A549 (cell line): ENCODE data around the gene MAN2C1. TPM values are rescaled to one million over a fixed set of nuclear protein-coding genes. Genes with fewer than 3 reads are reported as not detected.
"Not testable (repeated sequence)": the region's sequence is repeated elsewhere in the genome, so short reads cannot be mapped to it uniquely, and the experiment has no call there.

Experiments
- ATAC-seq, 2 experiments: fragments of 200-7000 bp in 1 of 2; fragments of >200 bp in 1 of 2; cut with Nextera tagmentation in 1 of 2; cut with Tn5 transposase in 1 of 2; 3 replicates each; pipeline versions ENCODE4 v1.8.0 to v1.9.1; 2018 to 2020; ENCODE audit warnings: mild to moderate bottlenecking in 1 of 2, moderate library complexity in 1 of 2
- CTCF ChIA-PET: fragments of 300-600 bp; sonication (Branson Sonifier 250); formaldehyde crosslinking; extraction: SDS; loops from one replicate; lab custom pipeline; 2021; ENCODE audit warnings: antibody characterized with exemption, inconsistent platforms; lab: Yijun Ruan, JAX
- POLR2A ChIA-PET: fragments of 350-600 bp; formaldehyde crosslinking; extraction: SDS; loops from one replicate; lab custom pipeline; 2021; ENCODE audit warnings: antibody characterized with exemption, inconsistent platforms; lab: Yijun Ruan, JAX
- DNase-seq, 2 experiments: peaks; one replicate each; pipeline versions ENCODE4 v3.0.0 to v3.0.0-alpha.2; 2011 to 2016; ENCODE audit warnings: low read depth in 1 of 2, low spot score in 1 of 2
- FAIRE-seq: peaks from 2 replicates; lab custom pipeline; 2011; peaks lifted over from hg19 to GRCh38; lab: Jason Lieb, UNC
- H3K27ac ChIP-seq, 2 experiments: fragments of >200 bp; sonication (Bioruptor Twin); formaldehyde crosslinking; 3 replicates each; pipeline ENCODE4 v1.5.1; 2016 to 2017
- H3K4me1 ChIP-seq: fragments of >200 bp; sonication (Bioruptor Twin); formaldehyde crosslinking; 3 replicates; pipeline ENCODE4 v1.6.1; 2016
- H3K4me2 ChIP-seq: fragments of >200 bp; sonication (Bioruptor Twin); formaldehyde crosslinking; 3 replicates; pipeline ENCODE4 v1.6.1; 2016
- H3K4me3 ChIP-seq: fragments of >200 bp; sonication (Bioruptor Twin); formaldehyde crosslinking; 3 replicates; pipeline ENCODE4 v1.5.1; 2016
- H3K9me3 ChIP-seq: fragments of >200 bp; sonication (Bioruptor Twin); formaldehyde crosslinking; 3 replicates; pipeline ENCODE4 v1.6.1; 2016
- EP300 ChIP-seq, 2 experiments: fragments of >200 bp; sonication (Bioruptor Twin); formaldehyde crosslinking; IDR thresholded peaks; 2 replicates in 1 of 2; 3 replicates in 1 of 2; pipeline ENCODE4 v1.6.1; 2016 to 2017
- FOXS1 ChIP-seq: fragments of 250-450 bp; sonication (Bioruptor Pico); IDR thresholded peaks from 2 replicates; pipeline ENCODE4 v1.5.0; 2020; ENCODE audit warnings: mild to moderate bottlenecking, moderate library complexity
- HOXB13 ChIP-seq: fragments of 250-450 bp; sonication (Bioruptor Pico); IDR thresholded peaks from 2 replicates; pipeline ENCODE4 v1.5.0; 2020; ENCODE audit warnings: low read depth, mild to moderate bottlenecking, moderate library complexity
- KDM1A ChIP-seq: fragments of 200-600 bp; sonication (generic); IDR thresholded peaks from 2 replicates; pipeline ENCODE4 v1.6.1; 2016; ENCODE audit warnings: low read depth, mild to moderate bottlenecking
- MAFK ChIP-seq: fragments of 450-650 bp; IDR thresholded peaks from 2 replicates; pipeline ENCODE4 v1.6.1; 2014; ENCODE audit not compliant: partially characterized antibody
- MAZ ChIP-seq: fragments of 150-350 bp; IDR thresholded peaks from 2 replicates; pipeline ENCODE4 v1.6.1; 2014; ENCODE audit warnings: antibody characterized with exemption, low read depth, low read length, borderline replicate concordance
- NFE2L2 ChIP-seq: fragments of 150-350 bp; conservative IDR thresholded peaks from 2 replicates; pipeline ENCODE4 v1.6.1; 2014; ENCODE audit warnings: low read length
- NPAS2 ChIP-seq: fragments of 250-450 bp; sonication (Bioruptor Pico); IDR thresholded peaks from 2 replicates; pipeline ENCODE4 v1.8.0; 2022; ENCODE audit warnings: mild to moderate bottlenecking, moderate library complexity, borderline replicate concordance
- RFX5 ChIP-seq: fragments of 450-650 bp; IDR thresholded peaks from 2 replicates; pipeline ENCODE4 v1.7.1; 2014; ENCODE audit warnings: antibody characterized with exemption, mild to moderate bottlenecking, moderate library complexity
- RNF2 ChIP-seq: fragments of 200-600 bp; sonication (generic); IDR thresholded peaks from 2 replicates; pipeline ENCODE4 v1.6.1; 2016; ENCODE audit warnings: low read depth, mild to moderate bottlenecking, antibody characterized with exemption, moderate library complexity, borderline replicate concordance
- TP53 ChIP-seq: fragments of 250-450 bp; sonication (Bioruptor Pico); IDR thresholded peaks from 2 replicates; pipeline ENCODE4 v1.5.0; 2021; ENCODE audit warnings: mild to moderate bottlenecking, moderate library complexity
- WGBS: methylation state at CpG from one replicate; pipeline ENCODE4 v1.1.6; 2017; ENCODE audit errors: missing lambda C conversion rate; 5-methylcytosine and 5-hydroxymethylcytosine counted together
- polyA plus RNA-seq, 4 experiments: library from polyadenylated mRNA; depleted of rRNA in 3 of 4; stranded (reverse); fragments of >200 nt; fragmentation: RNase III in 1 of 4; extraction: RNeasy Plus Mini Kit Qiagen cat#74134 plus additional on column Dnase treatment in 1 of 4; gene quantifications; 2 replicates in 3 of 4; 3 replicates in 1 of 4; pipeline ENCODE4 v1.2.3, GENCODE V29; 2011 to 2017
- TF ChIP-seq, protein P1 (sequence below): fragments of 200-600 bp; sonication (generic); IDR thresholded peaks from 2 replicates; pipeline ENCODE4 v1.6.1; 2016; ENCODE audit warnings: antibody characterized with exemption, mild to moderate bottlenecking, moderate library complexity
- TF ChIP-seq, protein P2 (sequence below): IDR thresholded peaks from 2 replicates; pipeline ENCODE4 v1.6.1; 2012
- TF ChIP-seq, protein P3 (sequence below): fragments of 150-350 bp; IDR thresholded peaks from 2 replicates; pipeline ENCODE4 v1.6.1; 2014; ENCODE audit warnings: low read depth, mild to moderate bottlenecking, low read length

Gene MAN2C1
- polyA plus RNA-seq, 2 of the 4 experiments (the other 2 are of a cell fraction) = 47.7 to 117 TPM

DNA sequence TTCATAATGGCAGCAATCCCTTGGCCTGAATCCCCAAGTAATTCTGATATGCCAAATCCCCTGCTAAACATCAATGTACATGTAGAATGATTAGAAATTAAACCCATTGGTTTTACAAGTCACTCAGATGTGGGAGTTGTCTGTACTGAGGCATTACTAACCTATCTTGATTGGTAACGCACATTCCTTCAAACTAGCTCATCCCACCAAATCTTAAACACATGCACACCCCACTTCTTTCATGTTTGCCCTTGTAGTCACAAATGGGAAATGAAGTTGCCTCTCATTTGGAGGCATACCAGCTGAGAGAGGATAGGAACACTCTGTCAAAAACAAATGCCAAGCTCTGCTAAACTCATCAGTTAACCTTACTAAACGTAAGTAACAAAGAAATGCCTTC, 29.1 kb upstream of the MAN2C1 start:
- FAIRE-seq (no peak), DNase-seq (no peak), ATAC-seq (no peak)
- H3K4me3 ChIP-seq = no peak overlapping the region
- ChIA-PET POLR2A (no interaction called here), CTCF (interaction anchor here (0.6 to 3.0 kb wide), 4 partner anchors 11 to 493 kb away, joined by 3 to 16 read pairs (median 4); partner anchors contain the start of gene MAN2C1)
- no peaks in the 10 kb centered on the region for H3K9me3 ChIP-seq
- TF ChIP-seq EP300 (IDR thresholded peaks at IDR 0.05) = no peak
- no peak for TF ChIP-seq KDM1A
- no peak for TF ChIP-seq FOXS1
- no peak overlapping the region for H3K27ac ChIP-seq
- no peaks in the 10 kb centered on the region for H3K4me1 ChIP-seq
- no peak overlapping the region for H3K4me2 ChIP-seq
- 96% methylated on average over 2 of the region's 2 CpGs for WGBS

GRCh38 chr15:75389791-75390382, 21.5 kb upstream of the MAN2C1 start:
- Histone ChIP-seq H3K4me3 (no peak overlapping the region), H3K4me1 (peaks cover 21% of the 10 kb centered on the region), H3K9me3 (no peaks in the 10 kb centered on the region), H3K4me2 (peak overlapping the region; percentile 29; the same call in 2 of the 3 replicates), H3K27ac (peak overlapping the region; percentile 41 to 75)
- DNase-seq = peak in 1 of 2 experiments; percentile 60
- TF ChIP-seq MAZ (no peak), HOXB13 (peak; percentile 65; the same call in 1 of the 2 replicates), NPAS2 (no peak), NFE2L2 (0 out of 2 replicates have a peak, but pooled peaks have one; percentile 37), RNF2 (no peak), MAFK (peak; percentile 62), RFX5 (no peak), TP53 (CRISPR knock-in tag) (no peak)
- TF ChIP-seq, protein P1, sequence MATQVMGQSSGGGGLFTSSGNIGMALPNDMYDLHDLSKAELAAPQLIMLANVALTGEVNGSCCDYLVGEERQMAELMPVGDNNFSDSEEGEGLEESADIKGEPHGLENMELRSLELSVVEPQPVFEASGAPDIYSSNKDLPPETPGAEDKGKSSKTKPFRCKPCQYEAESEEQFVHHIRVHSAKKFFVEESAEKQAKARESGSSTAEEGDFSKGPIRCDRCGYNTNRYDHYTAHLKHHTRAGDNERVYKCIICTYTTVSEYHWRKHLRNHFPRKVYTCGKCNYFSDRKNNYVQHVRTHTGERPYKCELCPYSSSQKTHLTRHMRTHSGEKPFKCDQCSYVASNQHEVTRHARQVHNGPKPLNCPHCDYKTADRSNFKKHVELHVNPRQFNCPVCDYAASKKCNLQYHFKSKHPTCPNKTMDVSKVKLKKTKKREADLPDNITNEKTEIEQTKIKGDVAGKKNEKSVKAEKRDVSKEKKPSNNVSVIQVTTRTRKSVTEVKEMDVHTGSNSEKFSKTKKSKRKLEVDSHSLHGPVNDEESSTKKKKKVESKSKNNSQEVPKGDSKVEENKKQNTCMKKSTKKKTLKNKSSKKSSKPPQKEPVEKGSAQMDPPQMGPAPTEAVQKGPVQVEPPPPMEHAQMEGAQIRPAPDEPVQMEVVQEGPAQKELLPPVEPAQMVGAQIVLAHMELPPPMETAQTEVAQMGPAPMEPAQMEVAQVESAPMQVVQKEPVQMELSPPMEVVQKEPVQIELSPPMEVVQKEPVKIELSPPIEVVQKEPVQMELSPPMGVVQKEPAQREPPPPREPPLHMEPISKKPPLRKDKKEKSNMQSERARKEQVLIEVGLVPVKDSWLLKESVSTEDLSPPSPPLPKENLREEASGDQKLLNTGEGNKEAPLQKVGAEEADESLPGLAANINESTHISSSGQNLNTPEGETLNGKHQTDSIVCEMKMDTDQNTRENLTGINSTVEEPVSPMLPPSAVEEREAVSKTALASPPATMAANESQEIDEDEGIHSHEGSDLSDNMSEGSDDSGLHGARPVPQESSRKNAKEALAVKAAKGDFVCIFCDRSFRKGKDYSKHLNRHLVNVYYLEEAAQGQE = no peak
- TF ChIP-seq, protein P2, sequence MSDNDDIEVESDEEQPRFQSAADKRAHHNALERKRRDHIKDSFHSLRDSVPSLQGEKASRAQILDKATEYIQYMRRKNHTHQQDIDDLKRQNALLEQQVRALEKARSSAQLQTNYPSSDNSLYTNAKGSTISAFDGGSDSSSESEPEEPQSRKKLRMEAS = no peak
- TF ChIP-seq, protein P3, sequence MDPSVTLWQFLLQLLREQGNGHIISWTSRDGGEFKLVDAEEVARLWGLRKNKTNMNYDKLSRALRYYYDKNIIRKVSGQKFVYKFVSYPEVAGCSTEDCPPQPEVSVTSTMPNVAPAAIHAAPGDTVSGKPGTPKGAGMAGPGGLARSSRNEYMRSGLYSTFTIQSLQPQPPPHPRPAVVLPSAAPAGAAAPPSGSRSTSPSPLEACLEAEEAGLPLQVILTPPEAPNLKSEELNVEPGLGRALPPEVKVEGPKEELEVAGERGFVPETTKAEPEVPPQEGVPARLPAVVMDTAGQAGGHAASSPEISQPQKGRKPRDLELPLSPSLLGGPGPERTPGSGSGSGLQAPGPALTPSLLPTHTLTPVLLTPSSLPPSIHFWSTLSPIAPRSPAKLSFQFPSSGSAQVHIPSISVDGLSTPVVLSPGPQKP = no peak
- CTCF ChIA-PET = interaction anchor here (0.6 to 4.3 kb wide), 6 partner anchors 8 to 255 kb away, joined by 4 to 25 read pairs (median 4); partner anchors contain the start of gene MAN2C1
- POLR2A ChIA-PET = interaction anchor here (1.9 kb wide), 1 partner anchor 22 kb away, joined by 8 read pairs; no protein-coding TSS in a partner anchor
- peak; percentile 45 to 55; a peak in 4 of 6 replicates for ATAC-seq
- FAIRE-seq = peak; percentile 54
- 25% methylated on average over 1 of the region's 1 CpG for WGBS

- 94% methylated on average over 5 of the region's 5 CpGs for WGBS
- not testable (repeated sequence) for DNase-seq, ATAC-seq, H3K4me1 ChIP-seq, H3K4me2 ChIP-seq, FAIRE-seq, H3K9me3 ChIP-seq, H3K27ac ChIP-seq, H3K4me3 ChIP-seq
- ChIA-PET POLR2A (interaction anchor here (1.2 kb wide), 1 partner anchor 16 kb away, joined by 9 read pairs; no protein-coding TSS in a partner anchor), CTCF (interaction anchor here (1.0 to 6.3 kb wide), 5 partner anchors 13 to 418 kb away, joined by 3 to 42 read pairs (median 3); partner anchors contain the start of gene MAN2C1)
Observed at GRCh38 chr15:75383986-75384385, 15.6 kb upstream of the MAN2C1 start.
